Midbrain (tissue), 1 donor: ENCODE results near the gene EDAR.
A peak's percentile ranks its signal among the peaks of the same experiment; 100 is the strongest.

Experiments used
- DNase-seq: peaks from one replicate; lab custom pipeline; 2025; lab: John Stamatoyannopoulos, UW

EDAR gene

GRCh38 chr2:108923736-108924579 lies 65.1 kb downstream of the EDAR start:
- no peak for DNase-seq

GRCh38 chr2:108923019-108923700 lies 65.9 kb downstream of the EDAR start:
- DNase-seq, result no peak

- DNase-seq, result no peak
Measured at GRCh38 chr2:108922141-108922915, 66.7 kb downstream of the EDAR start.

GRCh38 chr2:108921096-108922030 lies 67.7 kb downstream of the EDAR start:
- no peak for DNase-seq

GRCh38 chr2:108920686-108921085 lies 68.3 kb downstream of the EDAR start:
- no peak for DNase-seq

- no peak for DNase-seq
Measured at GRCh38 chr2:108919571-108920373, 69.2 kb downstream of the EDAR start.

GRCh38 chr2:108918941-108919341 lies 70.1 kb downstream of the EDAR start:
- DNase-seq, result no peak

- no peak for DNase-seq
Measured at GRCh38 chr2:108918156-108918874, 70.7 kb downstream of the EDAR start.

GRCh38 chr2:108917526-108917925 lies 71.5 kb downstream of the EDAR start:
- no peak for DNase-seq

- peak; percentile 49 for DNase-seq
Measured at GRCh38 chr2:108916796-108917421, 72.1 kb downstream of the EDAR start.

- DNase-seq, result no peak
Measured at GRCh38 chr2:108916122-108916795, 72.8 kb downstream of the EDAR start.

- no peak for DNase-seq
Measured at GRCh38 chr2:108912629-108912902, 76.5 kb downstream of the EDAR start.

- no peak for DNase-seq
Measured at GRCh38 chr2:108911807-108912628, 77.0 kb downstream of the EDAR start.

GRCh38 chr2:108911401-108911800 lies 77.6 kb downstream of the EDAR start:
- DNase-seq, result no peak

GRCh38 chr2:108910541-108911396 lies 78.3 kb downstream of the EDAR start:
- no peak for DNase-seq

- DNase-seq, result no peak
Measured at GRCh38 chr2:108910011-108910431, 79.0 kb downstream of the EDAR start.

- DNase-seq, result no peak
Measured at GRCh38 chr2:108909275-108909823, 79.7 kb downstream of the EDAR start.
